Mesenchymal stem cell (in vitro differentiated cells and primary cell): Measurements from ENCODE around the gene RIMKLA.

Experiments used
- DNase-seq: peaks from one replicate; pipeline ENCODE4 v3.0.0-alpha.2; 2013
- H2AFZ ChIP-seq: one replicate; pipeline ENCODE4 v1.6.1; 2013; ENCODE audit warnings: low read depth, mild to moderate bottlenecking, control low read depth, inconsistent platforms, low read length, moderate library complexity
- H2AK5ac ChIP-seq: 2 replicates; pipeline ENCODE4 v1.6.1; 2013; ENCODE audit warnings: low read length, moderate library complexity, mild to moderate bottlenecking, inconsistent platforms; ENCODE audit not compliant: severe bottlenecking
- H2BK120ac ChIP-seq: one replicate; pipeline ENCODE4 v1.6.1; 2013; ENCODE audit warnings: low read depth, mild to moderate bottlenecking, inconsistent platforms, low read length, moderate library complexity
- H2BK12ac ChIP-seq, 2 experiments: one replicate each; pipeline ENCODE4 v1.6.1; 2013; ENCODE audit warnings: inconsistent platforms in 2 of 2, low read length in 2 of 2, mild to moderate bottlenecking in 2 of 2, moderate library complexity in 2 of 2, control low read depth in 1 of 2
- H2BK15ac ChIP-seq: one replicate; pipeline ENCODE4 v1.6.1; 2013; ENCODE audit warnings: mild to moderate bottlenecking, low read depth, inconsistent platforms; ENCODE audit not compliant: poor library complexity, severe bottlenecking
- H2BK5ac ChIP-seq: 2 replicates; pipeline ENCODE4 v1.6.1; 2013; ENCODE audit warnings: low read depth, mild to moderate bottlenecking, low read length, control low read depth, inconsistent platforms; ENCODE audit not compliant: poor library complexity, severe bottlenecking
- H3K14ac ChIP-seq, 2 experiments: one replicate each; pipeline ENCODE4 v1.6.1; 2013; ENCODE audit warnings: inconsistent platforms in 2 of 2, low read length in 2 of 2, control low read depth in 1 of 2, mild to moderate bottlenecking in 1 of 2, moderate library complexity in 1 of 2
- H3K18ac ChIP-seq, 2 experiments: one replicate each; pipeline ENCODE4 v1.6.1; 2013; ENCODE audit warnings: inconsistent platforms in 2 of 2, low read length in 2 of 2, control low read depth in 1 of 2, low read depth in 1 of 2, mild to moderate bottlenecking in 1 of 2
- H3K23ac ChIP-seq, 2 experiments: one replicate each; pipeline ENCODE4 v1.6.1; 2013; ENCODE audit warnings: inconsistent platforms in 2 of 2, low read length in 2 of 2, mild to moderate bottlenecking in 2 of 2, moderate library complexity in 2 of 2, control low read depth in 1 of 2
- H3K27ac ChIP-seq: 2 replicates; pipeline ENCODE4 v1.5.1; 2013; ENCODE audit warnings: mild to moderate bottlenecking, moderate library complexity, low read length, control low read depth, inconsistent platforms; ENCODE audit not compliant: poor library complexity, severe bottlenecking
- H3K27me3 ChIP-seq, 2 experiments: 2 replicates each; pipeline versions ENCODE4 v1.6.1 to v1.7.0; 2013; ENCODE audit warnings: low read length in 2 of 2, mild to moderate bottlenecking in 2 of 2, moderate library complexity in 2 of 2, control low read depth in 1 of 2, inconsistent platforms in 1 of 2; ENCODE audit not compliant: control insufficient read depth in 1 of 2, insufficient read depth in 1 of 2
- H3K36me3 ChIP-seq, 2 experiments: 2 replicates each; pipeline versions ENCODE4 v1.6.1 to v1.7.0; 2013; ENCODE audit warnings: low read length in 2 of 2, control low read depth in 1 of 2, inconsistent platforms in 1 of 2, low read depth in 1 of 2, mild to moderate bottlenecking in 1 of 2; ENCODE audit not compliant: insufficient read depth in 2 of 2, control insufficient read depth in 1 of 2
- H3K4ac ChIP-seq, 2 experiments: one replicate each; pipeline ENCODE4 v1.6.1; 2013; ENCODE audit warnings: inconsistent platforms in 2 of 2, low read length in 2 of 2, mild to moderate bottlenecking in 2 of 2, moderate library complexity in 2 of 2, control low read depth in 1 of 2, low read depth in 1 of 2
- H3K4me1 ChIP-seq: 2 replicates; pipeline ENCODE4 v1.6.1; 2013; ENCODE audit warnings: low read depth, low read length, control low read depth; ENCODE audit not compliant: control insufficient read depth, insufficient read depth
- H3K4me2 ChIP-seq: 2 replicates; pipeline ENCODE4 v1.6.1; 2013; ENCODE audit warnings: low read length, mild to moderate bottlenecking, inconsistent platforms; ENCODE audit not compliant: poor library complexity, severe bottlenecking
- H3K4me3 ChIP-seq, 2 experiments: 2 replicates each; pipeline versions ENCODE4 v1.5.1 to v1.7.0; 2013; ENCODE audit warnings: low read length in 2 of 2, mild to moderate bottlenecking in 2 of 2, control low read depth in 1 of 2, low read depth in 1 of 2; ENCODE audit not compliant: insufficient read depth in 1 of 2
- H3K79me1 ChIP-seq: replicated peaks from 2 replicates; pipeline ENCODE4 v1.6.1; 2013; ENCODE audit warnings: mild to moderate bottlenecking, control low read depth, low read length, inconsistent platforms; ENCODE audit not compliant: poor library complexity, severe bottlenecking
- H3K9ac ChIP-seq: 2 replicates; pipeline ENCODE4 v1.7.0; 2013; ENCODE audit warnings: mild to moderate bottlenecking, low read length, moderate library complexity
- H3K9me3 ChIP-seq: 2 replicates; pipeline ENCODE4 v1.7.0; 2013; ENCODE audit warnings: mild to moderate bottlenecking, low read length; ENCODE audit not compliant: control insufficient read depth
- H4K8ac ChIP-seq: one replicate; pipeline ENCODE4 v1.6.1; 2013; ENCODE audit warnings: inconsistent platforms, mild to moderate bottlenecking, low read length, moderate library complexity
- H4K91ac ChIP-seq: one replicate; pipeline ENCODE4 v1.6.1; 2013; ENCODE audit warnings: mild to moderate bottlenecking, low read length, inconsistent platforms
- WGBS: methylation state at CpG from one replicate; pipeline ENCODE4 v1.1.7; 2013; ENCODE audit warnings: mixed read lengths; 5-methylcytosine and 5-hydroxymethylcytosine counted together

Gene RIMKLA

DNA sequence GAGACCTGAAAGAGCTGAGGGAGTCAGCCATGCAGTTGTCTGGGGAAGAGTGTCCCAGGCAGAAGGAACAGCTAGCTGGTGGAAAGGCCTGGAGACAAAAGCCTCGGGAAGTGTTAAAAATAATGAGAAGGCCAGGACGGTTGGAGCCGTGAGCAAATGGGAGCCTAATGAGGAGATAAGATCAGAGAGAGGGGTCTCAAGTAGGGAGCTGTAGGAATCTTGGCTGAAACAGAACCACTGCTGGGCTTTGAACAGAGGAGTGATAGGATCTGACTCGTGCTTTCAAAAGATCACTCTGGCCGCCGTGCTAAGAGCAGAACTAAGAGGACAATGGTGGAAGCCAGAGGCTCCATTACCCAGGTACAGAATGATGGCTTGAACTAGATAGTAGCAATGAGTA lies 43.6 kb upstream of the RIMKLA start:
- Histone ChIP-seq H2BK120ac (no peak overlapping the region), H4K91ac (no peak overlapping the region), H3K9me3 (no peaks in the 10 kb centered on the region), H3K27me3 (no peaks in the 10 kb centered on the region), H3K79me1 (peaks cover 9% of the 10 kb centered on the region), H3K9ac (no peak overlapping the region), H2BK12ac (no peak overlapping the region), H3K4me2 (no peak overlapping the region), H4K8ac (no peak overlapping the region), H2BK5ac (no peak overlapping the region), H3K23ac (no peak overlapping the region), H2AK5ac (no peak overlapping the region), H3K27ac (no peak overlapping the region), H3K36me3 (no peaks in the 10 kb centered on the region), H3K4ac (no peak overlapping the region), H3K4me3 (no peak overlapping the region), H3K4me1 (no peaks in the 10 kb centered on the region), H3K18ac (no peak overlapping the region), H3K14ac (no peak overlapping the region), H2BK15ac (no peak overlapping the region), H2AFZ (no peak overlapping the region)
- 38% methylated on average over 6 of the region's 6 CpGs for WGBS
- no peak for DNase-seq

- no peaks in the 10 kb centered on the region for H3K36me3 ChIP-seq
- WGBS, result 56% methylated on average over 1 of the region's 2 CpGs
Measured at GRCh38 chr1:42340093-42340492, 40.5 kb upstream of the RIMKLA start.

DNA sequence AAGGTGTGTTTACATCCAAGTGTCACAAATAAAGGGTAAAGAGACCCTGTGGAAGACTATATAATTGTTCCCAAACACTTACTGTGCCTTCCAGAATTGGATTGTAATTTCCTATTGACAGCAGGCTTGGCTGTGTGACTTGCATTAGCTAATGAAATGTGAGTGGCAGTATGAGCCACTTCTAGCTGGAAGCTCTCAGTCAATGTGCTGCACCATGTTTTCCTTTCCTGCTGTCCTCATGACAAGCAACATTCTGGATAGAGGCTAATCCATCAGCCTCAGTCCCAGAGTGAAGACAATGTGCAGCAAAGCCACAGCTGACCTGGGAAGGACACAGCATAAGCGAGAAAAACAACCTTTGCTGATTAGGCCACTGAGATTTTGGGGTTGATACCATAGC lies 39.7 kb upstream of the RIMKLA start:
- Histone ChIP-seq H2BK15ac (no peak overlapping the region), H3K4me2 (no peak overlapping the region), H3K4ac (no peak overlapping the region), H3K18ac (no peak overlapping the region), H3K9ac (no peak overlapping the region), H3K23ac (no peak overlapping the region), H3K27me3 (no peaks in the 10 kb centered on the region), H2BK120ac (no peak overlapping the region), H3K79me1 (peaks cover 9% of the 10 kb centered on the region), H2BK12ac (no peak overlapping the region), H2AFZ (no peak overlapping the region), H2AK5ac (no peak overlapping the region), H3K4me1 (no peaks in the 10 kb centered on the region), H3K27ac (no peak overlapping the region), H4K8ac (no peak overlapping the region), H2BK5ac (no peak overlapping the region), H3K14ac (no peak overlapping the region), H3K36me3 (no peaks in the 10 kb centered on the region), H4K91ac (no peak overlapping the region), H3K4me3 (no peak overlapping the region), H3K9me3 (no peaks in the 10 kb centered on the region)
- WGBS, result 73% methylated on average over 1 of the region's 1 CpG
- DNase-seq, result no peak

More at GRCh38 chr1:42340093-42340492, 40.5 kb upstream of the RIMKLA start:
- no peak overlapping the region for H3K4me3 ChIP-seq
- H3K4me1 ChIP-seq, result no peaks in the 10 kb centered on the region
- H3K9me3 ChIP-seq, result no peaks in the 10 kb centered on the region
- DNase-seq, result peak; percentile 58
- H3K9ac ChIP-seq, result no peak overlapping the region
- H4K8ac ChIP-seq, result no peak overlapping the region
- no peak overlapping the region for H2BK5ac ChIP-seq
- no peak overlapping the region for H3K4me2 ChIP-seq
- H3K27me3 ChIP-seq, result no peaks in the 10 kb centered on the region
- H2BK15ac ChIP-seq, result no peak overlapping the region
- H2AK5ac ChIP-seq, result no peak overlapping the region
- H3K4ac ChIP-seq, result no peak overlapping the region
- no peak overlapping the region for H3K14ac ChIP-seq
- peaks cover 9% of the 10 kb centered on the region for H3K79me1 ChIP-seq
- no peak overlapping the region for H3K27ac ChIP-seq
- H2BK120ac ChIP-seq, result no peak overlapping the region
- no peak overlapping the region for H3K23ac ChIP-seq
- H3K18ac ChIP-seq, result no peak overlapping the region
- H2BK12ac ChIP-seq, result no peak overlapping the region
- no peak overlapping the region for H2AFZ ChIP-seq
- H4K91ac ChIP-seq, result no peak overlapping the region

DNA sequence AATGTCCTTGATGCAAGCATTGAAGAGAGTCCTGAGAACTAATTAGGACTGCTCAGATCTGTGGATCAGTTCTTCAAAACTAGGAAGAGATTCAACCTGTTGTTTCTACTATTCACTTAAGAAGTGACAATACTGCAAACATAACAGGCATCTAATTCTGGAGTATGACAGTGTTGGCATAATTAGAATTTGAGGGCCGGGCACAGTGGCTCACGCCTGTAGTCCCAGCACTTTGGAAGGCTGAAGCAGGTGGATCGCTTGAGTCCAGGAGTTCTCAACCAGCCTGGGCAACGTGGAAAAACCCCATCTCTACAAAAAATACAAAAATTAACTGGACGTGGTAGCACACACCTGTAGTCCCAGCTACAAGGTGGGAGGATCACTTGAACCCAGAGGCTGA lies 37.5 kb upstream of the RIMKLA start:
- Histone ChIP-seq H3K27ac (no peak overlapping the region), H2BK5ac (no peak overlapping the region), H3K4me1 (no peaks in the 10 kb centered on the region), H4K91ac (no peak overlapping the region), H3K14ac (no peak overlapping the region), H2AK5ac (no peak overlapping the region), H2AFZ (no peak overlapping the region), H3K27me3 (no peaks in the 10 kb centered on the region), H4K8ac (no peak overlapping the region), H3K79me1 (no peaks in the 10 kb centered on the region), H2BK15ac (no peak overlapping the region), H3K36me3 (no peaks in the 10 kb centered on the region), H3K4me2 (no peak overlapping the region), H3K23ac (no peak overlapping the region), H3K4ac (no peak overlapping the region), H3K9ac (no peak overlapping the region), H3K9me3 (no peaks in the 10 kb centered on the region), H3K18ac (no peak overlapping the region), H3K4me3 (no peak overlapping the region), H2BK120ac (no peak overlapping the region), H2BK12ac (no peak overlapping the region)
- no peak for DNase-seq
- 79% methylated on average over 5 of the region's 5 CpGs for WGBS
